GM18511 (cell line): Measurements from ENCODE around the gene PPP1CA.
A peak's percentile ranks its signal among the peaks of the same experiment; 100 is the strongest.

ENCODE experiments used
- ATAC-seq: cut with Tn5 transposase; IDR thresholded peaks from one replicate; pipeline ENCODE4 v1.9.1; 2021; ENCODE audit warnings: mild to moderate bottlenecking, moderate library complexity; ENCODE audit not compliant: unreplicated experiment

Gene PPP1CA

DNA sequence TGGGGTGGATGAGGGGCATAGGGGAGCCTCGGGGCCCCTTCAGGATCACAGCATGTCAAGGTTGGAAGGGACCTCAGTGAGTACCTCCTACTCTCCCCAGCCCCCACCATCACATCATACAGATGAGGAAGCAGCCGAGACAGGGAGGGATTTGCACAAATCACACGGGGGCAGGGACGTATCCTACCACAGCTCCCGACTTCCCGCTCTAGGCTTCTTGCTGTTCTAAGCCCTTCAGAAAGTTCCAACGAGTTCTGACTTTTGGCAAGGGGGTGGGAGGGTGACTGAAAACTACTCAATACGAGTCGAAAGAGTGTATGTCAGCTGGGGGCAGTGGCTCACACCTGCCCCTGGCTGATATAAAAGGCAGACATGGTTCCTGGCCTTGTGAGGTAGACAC is 14.6 kb downstream of the PPP1CA start:
- no peak for ATAC-seq

DNA sequence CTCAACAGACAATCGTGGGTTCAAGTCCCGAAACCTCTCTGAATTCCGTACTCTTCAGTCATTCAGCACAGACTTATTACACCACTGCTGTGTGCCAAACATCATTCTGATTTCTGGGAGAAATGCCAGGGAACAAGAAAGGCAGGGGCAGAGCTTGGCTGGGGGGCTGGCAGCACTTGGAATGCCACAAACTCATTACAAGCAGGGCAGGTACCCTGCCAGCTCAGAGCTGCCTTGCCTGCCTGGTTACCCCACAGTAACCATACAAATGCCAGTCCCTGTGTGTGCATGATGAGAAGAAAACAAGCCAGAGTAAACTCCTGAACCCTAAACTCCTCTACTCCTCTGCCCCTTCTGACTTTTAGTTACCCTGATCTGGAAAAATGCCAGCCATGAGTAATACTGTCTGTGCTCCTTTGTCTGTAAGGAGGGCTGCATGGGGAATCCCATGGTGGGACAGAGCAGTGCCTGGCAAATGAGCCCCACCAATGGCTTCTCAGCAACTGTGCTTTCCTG is 16.7 kb downstream of the PPP1CA start:
- no peak for ATAC-seq

DNA sequence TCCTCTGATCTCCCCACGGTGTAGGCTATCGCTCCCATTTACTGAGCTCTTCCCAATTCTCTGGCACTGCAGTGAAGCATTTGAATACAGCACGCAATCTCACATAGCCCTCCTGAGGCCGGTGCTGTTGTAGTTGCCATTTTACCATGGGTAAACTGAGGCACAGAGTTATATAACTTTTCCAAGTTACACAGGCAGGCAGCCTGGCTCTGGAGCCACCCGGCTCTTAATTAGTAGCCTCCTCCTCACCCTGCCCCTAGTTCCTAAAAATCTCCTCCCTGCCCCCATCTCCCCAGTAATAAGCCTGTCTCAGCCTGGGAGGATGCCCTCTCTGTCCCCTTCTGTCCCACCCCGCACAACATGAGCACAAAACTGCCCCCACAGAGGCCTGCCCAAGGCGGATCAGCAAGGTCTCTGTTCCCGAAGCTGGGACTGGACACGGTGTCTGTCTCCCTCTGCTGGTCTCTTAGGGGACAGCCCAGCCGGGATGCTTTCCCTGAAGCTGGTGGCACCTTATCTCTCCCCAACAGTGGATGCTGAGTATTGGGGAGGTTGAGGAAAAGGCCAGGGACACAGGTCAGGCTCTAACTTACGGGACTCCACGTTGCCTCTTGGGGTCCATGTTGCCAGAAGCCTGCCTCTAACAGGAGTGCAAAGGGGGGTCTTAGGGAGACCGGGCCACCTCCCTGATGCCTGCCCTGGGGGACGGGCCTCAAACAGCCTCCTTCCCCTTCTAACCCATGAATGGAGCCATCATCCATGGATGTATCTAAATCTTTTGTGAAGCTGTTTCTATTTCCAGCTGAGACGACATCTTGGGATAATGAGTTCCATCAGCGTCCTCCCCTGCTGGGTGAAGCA is 19.2 kb downstream of the PPP1CA start:
- ATAC-seq, result peak; percentile 57

DNA sequence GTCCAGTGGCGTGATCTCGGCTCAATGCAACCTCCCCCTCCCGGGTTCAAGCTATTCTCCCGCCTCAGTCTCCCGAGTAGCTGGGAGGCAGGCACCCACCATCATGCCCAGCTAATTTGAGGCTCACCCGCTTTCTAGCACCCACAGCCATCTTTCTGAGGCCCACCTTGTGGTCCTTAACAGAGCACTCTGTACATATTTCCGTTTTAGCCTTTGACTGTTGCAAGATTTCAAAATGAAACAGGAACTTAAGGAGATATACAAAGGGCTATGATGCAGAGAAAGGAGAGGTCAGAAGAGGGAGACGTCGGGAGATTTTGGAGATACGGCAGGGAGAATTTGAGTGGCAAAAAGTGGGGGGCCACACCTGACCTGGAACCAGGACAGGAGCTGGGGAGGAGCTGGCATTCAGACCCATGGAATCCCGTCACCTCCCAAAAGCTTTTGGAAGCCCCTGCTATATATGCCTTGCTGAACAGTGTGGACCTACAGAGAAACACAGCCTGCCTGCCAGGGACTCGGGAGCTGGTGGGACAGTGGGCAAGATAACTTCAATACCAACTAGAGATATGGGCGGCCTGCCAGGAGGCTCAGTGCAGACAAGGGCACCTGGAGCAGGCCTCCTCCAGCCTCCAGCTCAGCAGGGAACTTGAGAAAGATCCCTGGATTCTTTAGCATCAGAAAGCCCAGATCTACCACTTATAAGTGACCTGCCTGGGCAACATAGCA is 20.2 kb downstream of the PPP1CA start:
- no peak for ATAC-seq

DNA sequence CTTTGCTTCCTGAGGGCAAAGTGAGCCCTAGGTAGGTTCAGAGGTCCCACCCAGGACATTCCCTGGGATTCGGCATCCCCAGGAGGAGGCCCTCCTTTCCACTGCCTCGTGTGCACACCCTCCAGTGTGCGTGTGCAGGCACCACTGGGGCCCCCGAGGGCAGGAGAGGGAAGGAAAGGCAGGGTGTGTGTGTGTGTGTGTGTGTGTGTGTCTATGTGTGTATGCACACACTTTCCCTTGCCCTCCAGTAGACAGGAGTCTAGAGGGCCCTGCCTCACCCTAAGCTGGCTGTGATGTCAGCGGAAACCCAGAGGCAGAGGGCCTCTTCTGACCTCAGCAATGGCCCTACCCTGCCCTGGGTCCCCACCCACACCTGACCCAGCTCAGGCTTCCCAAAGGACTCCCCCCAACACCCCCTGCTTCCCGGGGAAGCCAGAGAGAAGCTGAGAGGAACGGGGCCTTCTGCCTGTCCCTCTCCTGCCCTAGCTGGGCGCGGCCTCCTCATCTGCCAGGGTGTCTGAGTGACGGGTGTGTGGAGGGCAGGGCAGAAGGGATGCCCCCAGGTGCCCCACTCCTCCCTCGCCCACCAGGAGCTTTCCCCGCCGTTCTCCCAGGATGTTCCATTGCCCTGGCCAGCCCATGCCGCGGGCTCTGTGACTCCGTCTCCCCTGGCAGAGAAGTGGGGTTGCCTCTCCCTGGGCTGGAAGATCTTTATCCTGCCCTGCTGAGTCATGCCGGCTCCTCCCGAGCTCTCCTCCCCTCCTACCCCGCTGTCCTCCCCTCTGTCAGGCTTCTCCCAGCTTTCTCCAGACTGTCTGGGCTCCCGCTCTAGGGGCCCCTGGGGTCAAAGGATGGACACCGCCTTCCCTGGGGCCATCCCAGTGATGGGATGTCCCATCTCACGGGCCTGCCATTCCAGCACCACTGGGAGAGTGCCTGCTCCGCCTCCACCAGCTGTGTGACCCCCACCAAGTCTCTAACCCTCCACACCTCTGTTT is 22.3 kb downstream of the PPP1CA start:
- no peak for ATAC-seq

DNA sequence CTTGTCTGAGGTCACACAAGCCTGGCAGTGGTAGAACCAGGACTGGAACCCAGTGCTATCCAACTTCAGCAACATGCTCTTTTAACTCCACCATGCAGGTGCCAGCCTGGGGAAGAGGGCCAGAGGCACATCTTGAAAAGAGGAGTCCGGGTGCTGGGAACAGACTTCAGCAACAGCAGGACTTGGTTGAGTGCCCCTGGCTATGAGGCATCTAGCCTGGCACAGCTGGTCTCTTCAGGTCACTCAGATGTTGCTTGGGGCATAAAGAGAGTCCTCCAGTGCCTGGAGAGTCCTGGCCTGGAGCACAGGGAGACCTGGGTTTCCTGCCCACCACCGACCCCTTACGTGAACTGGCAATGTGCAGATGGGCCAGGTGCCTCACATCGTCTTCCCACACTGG is 23.1 kb downstream of the PPP1CA start:
- no peak for ATAC-seq

DNA sequence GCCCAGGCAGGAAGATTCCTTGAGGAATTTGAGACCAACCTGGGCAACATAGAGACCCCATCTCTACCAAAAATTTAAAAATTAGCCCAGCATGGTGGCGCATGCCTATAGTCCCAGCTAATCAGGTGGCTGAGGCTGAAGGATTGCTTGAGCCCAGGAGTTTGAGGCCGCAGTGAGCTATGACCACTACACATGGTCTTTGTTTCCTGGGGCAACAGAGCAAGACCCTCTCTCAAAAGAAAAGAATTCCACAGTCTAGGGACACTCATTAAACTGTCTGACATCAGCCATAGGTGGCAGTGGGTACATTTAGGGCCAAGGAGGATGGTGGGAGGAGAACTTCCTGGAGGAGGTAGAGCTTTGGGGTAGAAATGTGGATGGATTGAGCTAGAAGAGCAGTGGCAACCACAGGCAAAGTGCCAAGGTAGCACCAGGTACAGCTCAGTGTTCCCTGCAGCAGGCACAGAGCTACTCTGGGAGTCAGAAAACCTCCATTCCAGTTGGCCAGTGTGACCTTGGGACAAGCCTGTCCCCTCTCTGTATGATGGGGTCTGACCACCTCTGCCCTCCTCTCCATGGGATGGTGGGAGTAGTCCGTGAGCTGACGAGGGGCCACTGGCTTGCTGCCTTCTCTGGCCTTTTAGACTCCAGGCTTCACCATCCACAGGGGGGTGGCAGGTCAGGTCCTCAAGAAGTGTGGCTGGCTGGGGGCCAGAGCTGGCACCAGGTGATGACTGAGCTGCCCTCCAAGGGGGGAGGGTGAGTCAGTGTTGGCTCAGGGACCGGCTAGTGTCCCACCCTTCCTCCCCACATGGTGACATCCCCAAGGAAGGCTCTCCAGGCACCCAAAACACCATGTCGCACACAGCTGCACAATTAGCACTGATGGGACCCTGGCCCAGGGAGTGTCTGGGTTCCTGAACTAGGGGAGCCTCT is 24.5 kb downstream of the PPP1CA start:
- no peak for ATAC-seq

DNA sequence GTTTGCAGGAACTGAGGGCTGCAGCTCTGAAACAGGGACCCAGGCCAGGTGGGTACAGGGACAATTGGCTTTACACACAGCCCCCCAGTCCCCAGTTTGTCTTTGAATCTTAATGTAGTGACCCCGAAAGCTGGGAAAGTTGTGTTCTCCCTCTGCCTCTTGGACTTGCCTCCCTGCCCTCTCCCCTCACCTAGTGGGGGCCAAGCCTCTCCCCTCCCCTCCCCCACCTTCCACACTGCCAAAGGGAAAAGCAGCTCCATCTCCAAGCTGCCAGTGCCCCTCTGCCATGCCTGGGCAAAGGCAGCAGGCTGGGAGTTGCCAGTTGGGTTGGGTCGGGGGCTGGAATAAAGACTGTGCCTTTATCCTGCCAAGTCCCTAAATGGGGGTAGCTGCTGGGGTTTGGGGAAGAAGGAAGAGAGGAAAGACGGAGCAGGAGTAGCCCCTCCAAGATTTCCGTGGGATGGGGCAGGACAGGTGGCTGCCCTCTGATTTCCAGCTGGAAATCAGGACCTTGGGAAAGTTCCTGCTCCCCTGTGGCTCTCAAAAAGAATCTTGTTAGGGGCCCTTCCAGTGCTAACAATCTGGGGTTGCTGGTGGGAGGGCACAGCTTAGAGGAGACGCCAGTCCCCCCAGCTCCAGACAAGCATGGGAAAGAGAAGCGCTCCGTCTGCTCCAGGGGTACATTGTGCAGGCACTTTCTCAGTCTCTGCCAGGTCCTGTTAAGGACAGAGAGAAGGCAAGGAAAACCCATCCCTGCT is 25.4 kb downstream of the PPP1CA start:
- ATAC-seq, result no peak

DNA sequence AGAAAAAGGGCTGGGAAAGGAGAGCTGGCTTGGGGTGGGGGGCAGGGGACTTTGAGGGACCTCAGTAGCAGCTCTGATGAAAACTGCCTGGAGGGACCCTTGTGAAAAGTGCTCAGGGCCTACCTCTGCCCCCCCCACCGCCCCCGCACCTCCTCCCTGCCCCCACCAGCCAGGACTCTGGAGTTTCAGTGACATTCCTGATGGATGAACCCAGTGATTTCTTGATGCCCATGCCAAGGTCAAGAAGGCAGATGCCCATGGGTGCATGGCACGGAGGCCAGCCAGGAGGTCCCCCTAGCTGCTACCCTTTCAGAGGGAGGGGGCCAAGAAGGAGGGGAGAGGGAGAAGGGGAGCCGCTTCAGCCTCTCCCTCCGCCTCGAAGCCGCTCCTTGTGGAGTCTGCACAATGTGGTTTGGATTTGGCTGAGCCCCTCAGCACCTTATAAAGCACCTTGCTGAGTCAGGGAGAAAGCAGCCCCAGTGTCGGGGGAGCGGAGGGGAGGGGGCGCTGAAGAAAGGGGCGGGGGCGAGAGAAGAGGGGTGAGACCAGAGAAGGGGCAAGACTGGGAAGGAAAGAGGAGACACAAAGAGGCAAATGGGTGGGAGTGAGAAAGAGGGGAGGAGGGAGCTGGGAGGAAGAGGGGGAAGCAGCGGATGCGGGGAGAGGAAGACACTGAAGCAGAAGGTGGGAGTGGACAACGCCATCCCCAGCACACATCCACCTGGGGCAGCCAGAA is 26.2 kb downstream of the PPP1CA start:
- no peak for ATAC-seq

DNA sequence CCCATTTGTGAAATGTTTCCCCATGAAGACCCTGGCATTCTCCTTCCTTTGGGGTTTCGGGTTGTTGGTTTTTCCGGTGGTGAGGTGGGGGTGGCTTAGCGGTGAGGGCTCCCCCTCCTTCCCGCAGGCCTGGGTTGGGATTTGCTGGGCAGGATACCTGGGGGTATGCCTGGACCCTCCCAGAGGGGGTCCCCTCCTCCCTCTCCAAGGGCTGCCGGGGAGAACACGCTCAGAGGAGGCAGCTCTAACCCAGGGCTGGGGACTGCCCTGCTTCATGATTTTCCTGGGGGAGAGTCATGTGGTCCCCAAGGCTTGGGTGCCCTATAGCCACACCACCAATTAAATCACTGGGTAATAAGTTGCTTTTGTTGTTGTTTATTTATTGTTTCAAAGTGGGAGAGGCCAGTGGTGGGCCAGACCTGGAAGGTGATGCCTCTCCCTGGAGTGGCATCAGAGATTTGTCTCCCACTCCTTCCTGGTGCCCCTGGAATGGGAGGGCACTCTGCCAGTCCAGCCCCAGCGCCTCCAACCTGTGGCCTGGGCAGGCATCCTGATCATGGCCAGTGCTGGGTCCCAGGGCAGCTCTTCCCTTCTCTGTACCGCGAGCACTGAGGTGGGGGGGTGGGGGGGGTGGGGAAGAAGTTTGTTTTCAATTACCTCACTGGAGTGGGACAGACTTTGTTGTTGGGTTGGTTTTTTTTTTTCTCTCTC is 26.9 kb downstream of the PPP1CA start:
- ATAC-seq, result no peak

DNA sequence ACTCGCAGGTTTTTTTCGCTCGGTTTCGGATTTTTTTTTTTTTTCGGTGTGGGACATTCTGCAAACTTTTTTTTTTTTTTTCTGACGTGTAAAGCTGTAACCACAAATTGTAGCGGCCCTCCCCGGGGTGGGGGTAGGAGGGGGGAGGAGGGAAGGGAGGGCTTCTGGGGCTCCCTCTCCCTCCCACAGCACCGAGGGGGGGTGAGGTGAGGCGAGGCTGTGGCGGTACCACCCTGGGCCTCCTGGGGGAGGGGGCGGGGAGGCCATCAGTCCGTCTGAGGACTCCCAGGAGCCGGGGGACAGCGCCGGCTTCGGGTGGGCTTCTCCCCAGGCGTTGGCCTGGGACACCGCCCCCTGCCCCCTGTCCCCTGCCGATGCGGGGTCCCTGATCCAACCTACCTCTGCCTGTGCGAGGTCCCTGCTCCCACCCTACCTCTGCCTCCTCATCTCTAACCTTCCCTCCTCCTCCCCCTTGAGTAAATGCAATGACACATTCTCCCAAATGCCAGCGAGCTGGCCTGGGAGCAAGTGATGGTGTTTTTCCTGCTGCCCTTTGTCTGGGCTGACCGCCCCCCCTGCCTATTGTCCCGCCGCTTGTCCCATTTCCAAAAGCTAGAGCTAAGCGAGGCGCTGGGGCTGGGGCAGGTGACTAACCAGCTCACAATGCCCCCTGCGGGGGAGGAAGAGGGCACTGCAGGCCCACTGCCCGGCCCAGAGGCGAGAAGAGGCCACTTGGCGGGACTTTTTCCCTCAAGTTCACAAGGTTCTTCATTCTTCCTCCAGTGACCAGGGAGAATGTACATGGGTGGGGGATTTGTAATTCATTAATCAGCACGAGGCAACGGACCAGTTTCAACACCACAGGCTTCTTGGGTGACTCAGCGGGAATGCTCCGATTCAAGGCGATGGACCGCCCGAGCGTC is 27.7 kb downstream of the PPP1CA start:
- peak; percentile 49 for ATAC-seq

DNA sequence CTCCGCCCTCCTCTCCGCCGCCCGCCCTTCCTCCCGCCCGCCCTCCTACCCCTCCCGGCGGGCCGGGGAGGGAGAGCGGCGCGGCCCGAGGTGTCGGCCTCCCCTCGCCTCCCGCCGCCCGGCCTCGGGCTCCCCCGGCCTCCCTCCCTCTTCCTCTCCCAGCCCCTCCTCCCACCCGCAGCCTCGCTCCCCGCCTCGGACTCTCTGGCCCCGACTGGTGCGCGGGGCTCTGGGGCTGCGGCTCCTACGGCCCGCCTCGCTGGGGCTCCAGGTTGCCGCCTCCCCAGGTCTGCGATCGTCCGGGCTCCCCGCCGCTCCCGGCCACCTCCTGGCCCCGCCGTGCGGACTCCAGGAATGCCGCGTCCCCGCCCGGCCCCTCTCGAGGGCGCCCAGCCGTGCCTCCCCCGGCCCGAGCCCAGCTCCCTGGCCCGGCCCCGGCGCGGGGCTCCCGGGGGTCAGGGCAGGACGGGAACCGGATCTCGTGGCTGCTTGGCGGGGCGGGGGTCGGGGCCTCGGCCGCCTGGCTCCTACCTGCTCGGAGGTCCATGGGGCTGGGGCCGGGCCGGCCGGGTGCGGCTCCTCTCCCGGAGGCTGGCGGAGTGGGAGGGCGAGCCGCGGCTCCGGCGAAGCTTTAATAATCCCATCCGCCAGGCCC is 28.5 kb downstream of the PPP1CA start, which contains the start of gene CLCF1:
CLCF1 (minus strand) TSS at position 606 of the 655 bp plus-strand sequence; CDS start at position 547, 59 bp downstream.
- peak; percentile 29 for ATAC-seq

DNA sequence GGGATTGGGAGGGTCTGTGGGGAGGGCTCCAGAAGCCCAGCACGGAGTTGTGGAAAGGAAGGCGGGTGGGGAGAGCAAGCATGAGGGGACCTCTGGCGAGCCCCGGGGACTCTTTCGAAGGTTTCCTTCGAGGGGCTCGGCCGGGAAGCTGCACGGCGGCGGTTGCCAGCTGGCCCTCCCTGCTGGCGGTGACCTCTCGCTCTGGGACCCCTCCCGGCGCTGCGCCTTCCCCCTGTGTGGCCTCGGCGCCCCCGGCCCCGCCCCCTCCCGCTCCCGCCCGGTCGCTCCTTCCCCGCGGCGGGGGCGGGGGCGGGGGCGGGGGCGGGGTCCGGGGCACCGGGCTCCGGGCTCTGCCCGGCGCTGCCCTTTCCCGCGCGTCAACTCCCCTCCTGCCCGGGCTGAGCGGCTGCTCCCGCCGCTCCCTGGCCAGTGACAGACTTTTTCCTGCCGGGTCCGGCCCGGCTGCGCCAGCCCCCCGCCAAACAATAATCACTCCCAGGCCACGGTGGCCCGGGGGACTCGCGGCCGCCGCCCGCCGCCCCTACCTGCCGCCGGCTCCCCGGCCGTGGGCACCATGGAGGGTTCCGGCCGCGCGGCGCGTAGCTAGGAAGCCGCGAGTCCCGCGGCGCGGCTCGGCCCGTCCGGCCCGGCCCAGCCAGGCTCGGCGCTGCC is 29.2 kb downstream of the PPP1CA start:
- ATAC-seq, result peak; percentile 26

DNA sequence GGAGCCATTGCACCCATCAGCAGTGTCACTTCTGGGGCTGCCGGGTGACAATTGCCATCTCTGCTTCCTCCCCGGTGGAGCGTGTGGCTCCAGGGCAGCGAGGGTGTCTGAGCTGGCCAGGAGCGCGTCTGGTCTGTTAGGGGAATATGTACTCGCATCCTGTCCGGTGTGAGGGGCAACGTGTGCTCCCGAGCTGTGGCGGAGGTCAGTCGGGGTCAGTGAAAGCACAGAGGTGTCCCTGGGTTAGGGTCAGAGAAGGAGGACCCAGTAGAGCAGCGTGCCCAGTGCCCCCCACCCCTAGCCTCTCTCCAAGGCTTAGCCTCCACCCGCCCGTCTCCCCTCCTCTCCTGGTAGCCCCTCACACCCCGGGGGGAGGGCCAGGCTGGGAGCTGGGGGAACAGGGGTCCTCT is 29.7 kb downstream of the PPP1CA start:
- no peak for ATAC-seq

DNA sequence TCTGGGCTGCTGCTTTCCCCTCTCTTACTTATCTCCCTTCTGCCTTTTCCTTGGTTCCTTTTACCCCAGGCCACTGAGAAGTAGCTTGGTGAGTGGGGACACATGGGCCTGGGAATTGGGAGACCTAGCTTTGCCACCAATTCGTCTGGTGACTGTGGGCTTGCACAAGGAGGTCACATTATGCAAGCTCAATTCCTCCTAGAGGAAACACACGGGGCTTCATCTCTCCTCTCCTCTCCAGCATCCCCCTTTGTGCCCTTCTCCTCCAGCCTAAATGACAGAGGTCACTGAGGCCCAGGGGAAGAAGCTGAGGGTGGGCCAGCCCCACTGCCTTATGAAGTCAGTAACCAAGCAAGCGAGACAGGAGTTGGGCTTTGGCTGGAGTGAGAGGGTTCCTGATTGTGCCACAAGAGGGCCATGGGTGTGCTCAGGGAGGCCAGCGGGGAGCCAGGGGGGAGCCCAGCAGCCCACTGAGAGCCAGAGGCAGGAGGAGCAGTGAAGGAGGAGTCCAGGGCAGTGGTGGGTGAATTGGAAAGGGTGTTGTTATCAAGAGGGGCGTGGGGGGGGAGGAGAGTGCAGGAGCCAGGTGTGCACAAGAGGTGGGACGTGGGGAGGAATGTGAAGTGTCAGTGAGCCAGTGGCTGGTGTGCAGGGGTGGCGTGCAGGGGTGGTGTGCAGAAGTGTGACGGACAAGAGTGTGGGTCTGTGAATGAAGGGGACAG is 30.3 kb downstream of the PPP1CA start:
- ATAC-seq, result no peak
